GM10266 (cell line): Measurements from ENCODE around the gene UGT3A2.

ENCODE experiments used
- DNase-seq: peaks from one replicate; pipeline ENCODE4 v3.0.0; 2012; ENCODE audit errors: extremely low spot score
- CTCF ChIP-seq: IDR thresholded peaks from 2 replicates; pipeline ENCODE4 v1.5.1; 2012; ENCODE audit warnings: mild to moderate bottlenecking, low read depth; ENCODE audit not compliant: control insufficient read depth, insufficient read depth; ENCODE audit errors: missing control alignments

The UGT3A2 gene

GRCh38 chr5:36055984-36056383 is 10.7 kb downstream of the UGT3A2 start:
- TF ChIP-seq CTCF, result no peak
- DNase-seq, result no peak

DNA sequence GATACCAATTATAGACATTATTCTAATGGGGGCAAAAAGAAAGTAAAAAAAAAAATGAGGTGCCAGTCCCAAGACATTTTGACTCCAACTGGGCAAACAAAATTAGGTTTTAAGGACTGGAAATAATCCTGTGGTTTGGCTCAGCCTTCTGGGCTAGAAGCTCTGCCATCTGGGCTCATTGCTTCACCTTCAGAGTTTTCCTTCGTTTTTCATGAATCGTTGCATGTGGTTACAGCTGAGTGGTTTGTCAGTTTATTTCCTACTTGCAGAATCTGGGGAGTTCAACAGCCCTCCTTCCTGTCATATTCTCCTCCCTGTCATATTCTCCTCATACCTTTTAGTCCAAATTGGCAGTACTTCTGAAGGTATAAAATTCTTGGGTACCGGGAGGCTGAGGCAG is 12.0 kb downstream of the UGT3A2 start:
- no peak for TF ChIP-seq CTCF

DNA sequence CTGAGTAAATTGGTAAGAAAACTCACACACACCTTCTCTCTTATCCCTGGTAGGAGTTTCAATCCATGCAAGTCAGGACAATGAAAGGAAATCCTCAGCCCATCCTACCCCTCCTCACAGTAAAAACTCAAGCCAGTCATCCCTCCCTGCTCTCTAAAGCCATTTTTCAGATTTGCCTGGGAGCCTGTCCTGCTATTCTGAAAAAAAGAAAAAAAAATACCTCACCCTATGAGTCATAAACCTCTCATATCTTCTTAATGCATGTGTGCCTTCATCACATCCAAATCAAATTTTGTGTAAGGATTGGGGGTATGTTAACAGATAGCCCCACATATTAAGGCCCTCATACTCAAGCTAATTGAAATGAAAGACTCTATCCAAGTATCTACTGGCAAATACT is 14.1 kb downstream of the UGT3A2 start:
- no peak for TF ChIP-seq CTCF
- no peak for DNase-seq

More for the DNA sequence above, 12.0 kb downstream of the UGT3A2 start:
- no peak for DNase-seq

DNA sequence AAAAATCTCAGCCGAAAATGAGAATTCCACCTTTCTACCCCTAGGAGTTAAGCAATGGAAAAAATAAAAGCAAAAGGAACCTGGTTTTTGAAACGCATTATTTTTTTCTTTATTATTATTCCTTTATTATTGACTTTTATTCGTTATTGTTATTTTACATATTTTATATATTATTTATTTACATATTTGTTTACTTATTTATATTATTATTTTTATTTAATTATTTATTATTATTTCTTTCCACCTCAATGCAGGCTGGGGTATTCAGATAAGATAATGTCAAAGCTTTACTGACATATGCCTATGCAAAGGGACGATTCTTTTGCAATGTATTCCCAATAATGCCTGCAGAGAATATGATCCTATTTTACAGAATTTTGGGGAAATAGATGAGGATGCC is 16.7 kb downstream of the UGT3A2 start:
- TF ChIP-seq CTCF, result no peak
- no peak for DNase-seq

DNA sequence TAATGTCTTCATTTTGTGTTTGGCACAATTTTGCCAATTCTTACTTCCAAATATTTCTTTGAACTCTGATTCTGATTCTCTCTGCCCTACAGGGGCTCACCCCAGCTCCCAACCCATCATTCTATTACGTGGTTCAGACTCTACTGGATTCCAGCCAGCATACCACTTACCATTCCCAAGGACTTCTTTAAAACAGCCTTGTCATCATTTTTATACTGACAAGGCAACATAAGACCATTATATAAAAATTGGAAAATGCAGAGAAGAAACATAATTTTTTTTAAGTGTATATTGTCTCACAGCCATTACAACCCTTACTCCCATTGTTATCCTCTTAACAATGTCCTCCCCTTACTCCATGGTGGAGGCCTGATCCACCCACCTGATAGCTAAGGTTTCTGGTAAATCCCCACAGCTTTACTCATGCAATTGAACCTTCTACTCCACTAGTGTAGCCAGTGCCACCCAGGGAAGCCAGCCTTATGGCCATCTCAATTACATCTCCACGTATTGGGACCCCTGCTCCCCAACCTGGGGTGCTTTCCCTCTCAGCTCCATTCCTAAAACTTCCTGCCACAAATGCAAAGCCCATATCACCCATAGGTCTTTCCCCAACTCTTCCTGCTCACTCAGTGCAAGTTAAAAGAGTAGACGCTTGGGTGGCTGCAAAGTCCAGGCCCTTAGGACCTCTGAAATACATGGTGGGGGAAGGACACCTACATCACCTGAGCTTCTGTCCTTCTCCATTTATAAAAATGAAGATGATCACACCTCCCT is 19.1 kb downstream of the UGT3A2 start:
- TF ChIP-seq CTCF, result no peak

GRCh38 chr5:36045895-36046294 is 20.8 kb downstream of the UGT3A2 start:
- DNase-seq, result no peak
- no peak for TF ChIP-seq CTCF

More for the DNA sequence above, 19.1 kb downstream of the UGT3A2 start:
- DNase-seq, result no peak

GRCh38 chr5:36041537-36041845 is 25.2 kb downstream of the UGT3A2 start:
- TF ChIP-seq CTCF, result no peak
- DNase-seq, result no peak
